ENCODE data around the gene CLIC4.
"Not testable (repeated sequence)": the region's sequence is repeated elsewhere in the genome, so short reads cannot be mapped to it uniquely, and the experiment has no call there.

- TF ChIP-seq CTCF (optimal IDR thresholded peaks at IDR 0.05 in 1 of 3, IDR thresholded peaks at IDR 0.05 in 1 of 3, conservative IDR thresholded peaks at IDR 0.05 in 1 of 3; ENCODE audit: extremely low read depth in 1 of 3, insufficient read depth in 2 of 3, low read length in 3 of 3); EZH2 (IDR thresholded peaks at IDR 0.05; ENCODE audit: low read length): not testable (repeated sequence)
Observed at GRCh38 chr1:24733342-24733741, 11.9 kb upstream of the CLIC4 start.

Data from keratinocyte (primary cell).